WERI-Rb-1 (cell line): Measurements from ENCODE around the gene EPG5.

Experiments
- DNase-seq: peaks from one replicate; pipeline ENCODE4 v3.0.0-alpha.2; 2020
- H3K27ac ChIP-seq: fragments of 250-450 bp; sonication (Bioruptor Pico); 2 replicates; pipeline ENCODE4 v1.5.1; 2020; ENCODE audit warnings: mild to moderate bottlenecking, moderate library complexity
- H3K27me3 ChIP-seq: fragments of 250-450 bp; sonication (Bioruptor Pico); 2 replicates; pipeline ENCODE4 v1.5.1; 2021; ENCODE audit warnings: mild to moderate bottlenecking, low read depth, moderate library complexity; ENCODE audit not compliant: insufficient read depth, severe bottlenecking
- H3K36me3 ChIP-seq: fragments of 250-450 bp; sonication (Bioruptor Pico); 2 replicates; pipeline ENCODE4 v1.5.1; 2020; ENCODE audit warnings: mild to moderate bottlenecking, moderate library complexity
- H3K4me3 ChIP-seq: 2 replicates; pipeline ENCODE4 v1.5.1; 2011; ENCODE audit warnings: low read depth, mild to moderate bottlenecking, control low read depth, low read length
- H3K9me3 ChIP-seq: fragments of 250-450 bp; sonication (Bioruptor Pico); 2 replicates; pipeline ENCODE4 v1.5.1; 2021; ENCODE audit warnings: mild to moderate bottlenecking, moderate library complexity; ENCODE audit not compliant: severe bottlenecking
- TF ChIP-seq, protein P1 (sequence below): IDR thresholded peaks from 2 replicates; pipeline ENCODE4 v1.5.1; 2011; ENCODE audit warnings: low read depth, mild to moderate bottlenecking, control low read depth, inconsistent platforms, low read length

The EPG5 gene

DNA sequence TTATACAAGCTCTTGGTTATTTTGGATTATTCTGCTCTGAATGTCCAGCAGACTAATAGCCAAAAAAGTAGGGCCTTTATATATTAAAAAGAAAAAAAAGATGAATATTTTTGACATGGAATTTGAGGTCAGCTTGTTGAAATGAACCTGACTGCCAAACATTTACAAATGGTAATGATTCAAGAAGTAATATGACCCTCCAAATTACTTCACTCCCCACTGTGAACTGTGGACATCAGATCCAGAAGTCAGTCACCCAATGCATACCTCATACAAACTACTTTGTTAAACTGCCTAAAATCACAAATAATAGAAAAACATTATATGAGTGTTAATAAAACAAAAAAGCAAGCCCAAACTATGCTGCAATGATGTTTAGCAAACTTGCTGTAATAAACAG lies 10.0 kb downstream of the EPG5 start:
- no peak for DNase-seq
- Histone ChIP-seq H3K27ac (no peak overlapping the region), H3K9me3 (no peaks in the 10 kb centered on the region), H3K27me3 (no peaks in the 10 kb centered on the region), H3K36me3 (peaks cover 40% of the 10 kb centered on the region), H3K4me3 (no peak overlapping the region)
- TF ChIP-seq, protein P1, sequence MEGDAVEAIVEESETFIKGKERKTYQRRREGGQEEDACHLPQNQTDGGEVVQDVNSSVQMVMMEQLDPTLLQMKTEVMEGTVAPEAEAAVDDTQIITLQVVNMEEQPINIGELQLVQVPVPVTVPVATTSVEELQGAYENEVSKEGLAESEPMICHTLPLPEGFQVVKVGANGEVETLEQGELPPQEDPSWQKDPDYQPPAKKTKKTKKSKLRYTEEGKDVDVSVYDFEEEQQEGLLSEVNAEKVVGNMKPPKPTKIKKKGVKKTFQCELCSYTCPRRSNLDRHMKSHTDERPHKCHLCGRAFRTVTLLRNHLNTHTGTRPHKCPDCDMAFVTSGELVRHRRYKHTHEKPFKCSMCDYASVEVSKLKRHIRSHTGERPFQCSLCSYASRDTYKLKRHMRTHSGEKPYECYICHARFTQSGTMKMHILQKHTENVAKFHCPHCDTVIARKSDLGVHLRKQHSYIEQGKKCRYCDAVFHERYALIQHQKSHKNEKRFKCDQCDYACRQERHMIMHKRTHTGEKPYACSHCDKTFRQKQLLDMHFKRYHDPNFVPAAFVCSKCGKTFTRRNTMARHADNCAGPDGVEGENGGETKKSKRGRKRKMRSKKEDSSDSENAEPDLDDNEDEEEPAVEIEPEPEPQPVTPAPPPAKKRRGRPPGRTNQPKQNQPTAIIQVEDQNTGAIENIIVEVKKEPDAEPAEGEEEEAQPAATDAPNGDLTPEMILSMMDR = no peak

DNA sequence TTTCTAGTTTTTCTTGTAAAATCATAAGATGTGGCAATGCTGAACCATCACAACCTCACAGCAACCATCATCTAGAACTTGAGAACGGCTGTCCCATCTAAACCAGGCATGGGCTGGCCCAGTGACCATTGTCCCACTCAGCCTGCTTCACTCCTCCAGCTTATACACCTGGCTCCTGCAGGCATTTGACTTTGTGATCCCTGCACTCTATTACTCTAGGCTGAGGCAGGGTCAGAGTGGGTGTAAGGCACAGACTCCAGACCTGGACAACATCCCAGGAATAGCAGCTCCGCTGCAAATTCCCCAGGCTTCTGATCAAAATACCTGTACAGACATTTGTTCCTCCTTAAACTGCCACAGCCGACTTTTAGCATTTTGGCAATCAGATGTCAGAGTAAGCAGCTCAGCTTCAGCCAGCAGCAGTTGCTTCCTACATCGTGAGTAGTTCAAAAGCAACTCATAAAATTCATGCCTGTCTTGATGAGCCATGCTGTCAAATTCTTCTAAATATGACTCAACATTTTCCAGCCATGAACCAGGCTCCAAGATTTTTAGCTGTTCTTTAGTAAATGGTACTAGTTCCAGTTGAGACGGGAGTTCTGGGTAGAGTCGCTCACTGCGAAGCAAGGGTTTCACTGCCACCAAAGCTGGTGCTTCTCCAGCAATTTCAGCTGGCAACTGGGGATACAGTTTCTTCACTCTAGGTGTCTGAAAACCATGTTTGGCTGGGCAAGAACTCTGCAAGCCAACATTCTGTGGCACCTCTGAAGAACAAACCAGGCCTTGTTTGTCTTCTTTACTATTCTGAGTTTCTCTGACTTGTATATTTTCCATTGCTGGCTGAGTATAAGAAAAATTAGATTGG lies 12.8 kb downstream of the EPG5 start:
- H3K27me3 ChIP-seq = no peaks in the 10 kb centered on the region
- no peak overlapping the region for H3K27ac ChIP-seq
- no peak overlapping the region for H3K4me3 ChIP-seq
- DNase-seq = no peak
- peaks cover 54% of the 10 kb centered on the region for H3K36me3 ChIP-seq
- TF ChIP-seq, protein P1 = no peak
- no peaks in the 10 kb centered on the region for H3K9me3 ChIP-seq

DNA sequence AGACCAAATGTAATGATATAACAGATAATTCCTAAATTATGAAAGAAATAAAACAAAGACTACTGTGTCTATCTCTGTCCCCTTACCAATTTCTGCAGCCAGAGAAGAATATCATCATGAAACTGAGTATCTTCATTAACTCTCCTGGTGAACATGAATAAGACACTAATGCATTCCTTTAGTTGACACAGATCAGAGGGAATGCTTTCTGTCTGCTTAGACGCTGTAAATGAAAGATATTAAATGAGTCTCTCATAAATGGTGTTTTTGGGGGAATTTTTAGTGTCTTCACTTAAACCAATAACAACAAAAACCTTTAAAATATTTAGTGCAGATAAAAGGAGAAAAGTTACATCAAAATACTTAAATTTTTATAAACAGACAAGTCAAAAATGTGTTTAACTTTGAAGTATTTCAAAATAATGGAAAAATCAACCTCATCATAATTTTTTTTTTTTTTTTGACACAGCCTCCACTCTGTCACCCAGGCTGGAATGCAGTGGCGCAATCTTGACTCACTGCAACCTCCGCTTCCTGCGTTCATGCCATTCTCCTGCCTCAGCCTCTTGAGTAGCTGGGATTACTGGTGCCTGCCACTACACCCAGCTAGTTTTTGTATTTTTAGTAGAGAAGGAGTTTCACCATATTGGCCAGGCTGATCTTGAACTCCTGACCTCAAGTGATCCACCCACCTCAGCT lies 16.0 kb downstream of the EPG5 start:
- TF ChIP-seq, protein P1 = no peak
- Histone ChIP-seq H3K36me3 (peaks cover 81% of the 10 kb centered on the region), H3K27ac (no peak overlapping the region), H3K27me3 (no peaks in the 10 kb centered on the region), H3K4me3 (no peak overlapping the region), H3K9me3 (no peaks in the 10 kb centered on the region)
- DNase-seq = no peak

DNA sequence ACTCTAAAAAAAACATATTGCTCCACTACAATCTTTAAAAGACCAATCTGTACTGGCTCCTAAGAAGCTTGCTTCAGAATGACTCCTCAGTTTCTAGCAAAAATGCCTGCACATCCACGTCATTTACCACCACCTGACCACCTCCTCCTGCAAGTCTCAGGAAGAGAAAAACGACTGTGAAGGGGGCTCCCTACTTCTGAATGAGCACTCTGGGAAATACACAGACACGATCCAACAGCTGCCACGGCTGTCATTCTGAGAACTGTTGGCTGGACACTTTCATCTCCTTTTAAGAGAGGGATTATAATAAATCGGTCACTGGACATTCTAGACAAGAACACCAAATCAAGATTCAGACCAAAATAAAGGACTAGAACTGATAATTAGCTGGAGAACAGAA lies 21.5 kb downstream of the EPG5 start:
- Histone ChIP-seq H3K4me3 (no peak overlapping the region), H3K27ac (no peak overlapping the region), H3K27me3 (no peaks in the 10 kb centered on the region), H3K9me3 (no peaks in the 10 kb centered on the region), H3K36me3 (peaks cover 85% of the 10 kb centered on the region)
- TF ChIP-seq, protein P1 = no peak
- DNase-seq = no peak

DNA sequence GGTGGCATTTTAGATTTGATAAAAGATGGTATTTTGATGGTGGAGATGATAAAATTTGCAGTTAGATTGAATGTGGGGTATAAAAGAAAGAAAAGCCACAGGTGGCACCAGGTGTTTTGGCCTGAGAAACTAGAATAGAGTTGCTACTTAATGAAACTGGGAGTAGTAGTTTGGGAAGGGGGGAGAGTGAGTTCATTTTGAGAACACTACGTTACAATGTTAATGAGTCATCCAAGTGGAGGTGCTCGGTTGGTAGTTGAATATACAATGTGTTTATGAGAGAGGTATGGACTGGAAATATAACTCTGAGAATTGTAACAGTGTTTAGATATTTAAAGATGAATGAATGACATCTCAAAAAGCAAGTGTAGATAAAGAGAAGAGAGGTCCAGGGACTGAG lies 26.4 kb downstream of the EPG5 start:
- H3K36me3 ChIP-seq = peaks cover 83% of the 10 kb centered on the region
- H3K27ac ChIP-seq = no peak overlapping the region
- DNase-seq = no peak
- no peaks in the 10 kb centered on the region for H3K9me3 ChIP-seq
- H3K27me3 ChIP-seq = no peaks in the 10 kb centered on the region
- H3K4me3 ChIP-seq = no peak overlapping the region
- TF ChIP-seq, protein P1 = no peak
